GM12875 (cell line): Measurements from ENCODE around the gene KCNJ3.

Source experiments
- H3K4me3 ChIP-seq: one replicate; pipeline ENCODE4 v1.5.1; 2011; ENCODE audit warnings: low read depth, low read length, control low read depth
- TF ChIP-seq, protein P1 (sequence below): IDR thresholded peaks from 2 replicates; pipeline ENCODE4 v1.5.1; 2011; ENCODE audit warnings: low read depth, mild to moderate bottlenecking, control low read depth, inconsistent platforms, low read length, moderate library complexity, borderline replicate concordance; ENCODE audit not compliant: insufficient read depth

Gene KCNJ3

DNA sequence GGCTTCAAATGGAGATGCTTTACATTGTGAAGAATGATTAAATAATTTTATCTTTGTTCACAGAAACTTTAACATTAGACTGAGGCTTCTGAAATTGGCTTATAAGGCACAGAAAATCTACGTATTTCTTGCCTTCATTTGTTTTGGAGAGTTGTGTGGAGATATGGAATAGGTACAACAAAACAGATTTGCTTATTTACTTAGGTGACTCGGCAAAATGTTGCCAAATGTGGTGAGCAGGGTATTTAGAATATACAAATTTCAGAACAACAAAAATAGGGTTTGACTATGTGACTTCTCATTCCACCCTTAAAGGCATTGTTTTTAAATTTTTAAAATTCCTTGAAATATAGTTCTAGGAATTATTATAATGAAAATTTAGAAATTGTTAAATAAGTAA is 134.2 kb downstream of the KCNJ3 start:
- TF ChIP-seq, protein P1, sequence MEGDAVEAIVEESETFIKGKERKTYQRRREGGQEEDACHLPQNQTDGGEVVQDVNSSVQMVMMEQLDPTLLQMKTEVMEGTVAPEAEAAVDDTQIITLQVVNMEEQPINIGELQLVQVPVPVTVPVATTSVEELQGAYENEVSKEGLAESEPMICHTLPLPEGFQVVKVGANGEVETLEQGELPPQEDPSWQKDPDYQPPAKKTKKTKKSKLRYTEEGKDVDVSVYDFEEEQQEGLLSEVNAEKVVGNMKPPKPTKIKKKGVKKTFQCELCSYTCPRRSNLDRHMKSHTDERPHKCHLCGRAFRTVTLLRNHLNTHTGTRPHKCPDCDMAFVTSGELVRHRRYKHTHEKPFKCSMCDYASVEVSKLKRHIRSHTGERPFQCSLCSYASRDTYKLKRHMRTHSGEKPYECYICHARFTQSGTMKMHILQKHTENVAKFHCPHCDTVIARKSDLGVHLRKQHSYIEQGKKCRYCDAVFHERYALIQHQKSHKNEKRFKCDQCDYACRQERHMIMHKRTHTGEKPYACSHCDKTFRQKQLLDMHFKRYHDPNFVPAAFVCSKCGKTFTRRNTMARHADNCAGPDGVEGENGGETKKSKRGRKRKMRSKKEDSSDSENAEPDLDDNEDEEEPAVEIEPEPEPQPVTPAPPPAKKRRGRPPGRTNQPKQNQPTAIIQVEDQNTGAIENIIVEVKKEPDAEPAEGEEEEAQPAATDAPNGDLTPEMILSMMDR: no peak
- H3K4me3 ChIP-seq: no peak overlapping the region

DNA sequence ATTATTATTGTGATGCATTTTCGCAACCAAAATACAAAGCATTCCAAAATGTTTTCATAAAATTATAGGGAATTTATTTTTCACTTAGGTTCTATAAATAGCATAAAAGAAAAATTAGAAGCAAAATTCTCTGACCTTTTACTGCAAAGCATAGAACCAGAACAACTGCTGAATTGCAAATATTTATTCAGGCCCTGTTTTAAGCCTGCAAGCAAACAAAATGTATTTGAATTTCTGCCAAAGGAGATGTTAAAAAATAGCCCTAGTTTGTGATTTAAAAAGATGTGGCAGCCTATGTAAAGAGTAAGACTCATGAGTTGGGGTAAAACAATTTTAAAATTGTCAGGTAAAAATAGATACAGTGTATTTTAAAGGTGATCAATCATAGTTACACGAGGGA is 138.1 kb downstream of the KCNJ3 start:
- H3K4me3 ChIP-seq: no peak overlapping the region
- TF ChIP-seq, protein P1: no peak

DNA sequence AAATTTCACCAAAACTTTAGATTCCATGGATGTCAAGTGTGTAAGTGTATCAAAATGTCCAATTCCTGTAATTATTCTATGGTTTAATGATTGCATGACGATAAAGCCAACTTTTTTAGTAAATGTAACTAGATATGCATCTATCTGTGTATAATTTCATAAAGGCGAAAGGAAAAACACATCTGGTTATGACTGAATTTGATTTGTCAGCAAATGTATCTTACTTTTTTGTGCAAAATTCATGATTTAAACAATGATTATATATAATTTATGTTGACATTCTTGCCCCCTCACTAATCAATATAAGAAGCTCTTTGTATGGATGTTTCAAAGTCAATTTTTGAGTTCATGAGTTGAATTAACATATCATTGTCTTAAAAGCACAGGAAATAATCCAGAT is 138.5 kb downstream of the KCNJ3 start:
- TF ChIP-seq, protein P1: no peak
- no peak overlapping the region for H3K4me3 ChIP-seq

DNA sequence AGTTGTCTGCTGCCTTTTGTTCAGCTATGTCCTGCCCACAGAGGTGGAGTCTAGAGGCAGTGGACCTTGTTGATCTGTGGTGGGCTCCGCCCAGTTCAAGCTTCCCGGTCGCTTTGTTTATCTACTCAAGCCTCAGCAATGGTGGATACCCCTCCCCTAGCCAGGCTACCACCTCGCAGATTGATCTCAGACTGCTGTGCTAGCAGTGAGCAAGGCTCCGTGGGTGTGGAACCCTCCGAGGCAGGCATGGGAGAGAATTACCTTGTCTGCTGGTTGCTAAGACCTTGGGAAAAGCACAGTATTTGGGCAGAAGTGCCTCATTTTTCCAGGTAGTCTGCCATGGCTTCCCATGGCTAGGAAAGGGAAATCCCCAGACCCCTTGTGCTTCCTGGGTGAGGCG is 146.0 kb downstream of the KCNJ3 start:
- H3K4me3 ChIP-seq: no peak overlapping the region
- TF ChIP-seq, protein P1: no peak

DNA sequence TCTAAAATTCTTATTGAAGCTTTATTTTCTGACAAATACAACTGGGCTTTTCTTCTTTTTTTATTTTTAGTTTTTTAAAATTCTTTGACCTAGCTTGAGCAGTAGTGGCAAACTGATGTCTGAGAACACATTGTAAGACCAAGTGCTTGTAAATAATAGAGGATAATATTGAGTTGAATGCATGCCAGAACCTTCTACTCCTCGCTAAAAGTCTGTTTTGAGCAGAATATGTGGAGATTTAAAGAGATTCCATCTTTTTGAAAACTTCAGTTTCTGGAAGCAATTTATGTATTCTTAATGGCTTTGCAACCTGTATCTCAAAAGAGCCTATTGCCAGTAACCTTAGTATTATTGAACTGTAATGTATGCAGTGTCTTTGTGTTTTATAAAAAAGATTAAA is 148.3 kb downstream of the KCNJ3 start:
- no peak overlapping the region for H3K4me3 ChIP-seq
- TF ChIP-seq, protein P1: no peak

DNA sequence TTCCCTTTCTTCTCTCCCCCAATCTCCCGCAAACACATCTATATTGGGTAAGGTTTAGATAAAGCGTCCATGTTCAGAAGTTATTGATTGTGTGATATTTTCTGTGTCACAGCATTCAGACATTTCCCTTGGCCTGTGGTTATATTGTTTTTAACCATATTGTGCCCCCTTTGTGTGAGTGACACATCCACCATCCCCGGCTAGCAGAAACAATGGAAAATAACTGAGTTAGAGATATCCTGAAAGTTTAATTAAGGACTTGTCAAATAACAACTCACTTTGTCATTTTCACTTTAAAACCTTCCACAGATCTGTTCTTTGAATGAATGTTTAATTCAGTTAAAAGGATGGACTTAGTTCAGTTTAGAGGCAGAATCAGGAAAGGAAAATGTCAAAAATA is 151.0 kb downstream of the KCNJ3 start:
- TF ChIP-seq, protein P1: no peak
- no peak overlapping the region for H3K4me3 ChIP-seq

DNA sequence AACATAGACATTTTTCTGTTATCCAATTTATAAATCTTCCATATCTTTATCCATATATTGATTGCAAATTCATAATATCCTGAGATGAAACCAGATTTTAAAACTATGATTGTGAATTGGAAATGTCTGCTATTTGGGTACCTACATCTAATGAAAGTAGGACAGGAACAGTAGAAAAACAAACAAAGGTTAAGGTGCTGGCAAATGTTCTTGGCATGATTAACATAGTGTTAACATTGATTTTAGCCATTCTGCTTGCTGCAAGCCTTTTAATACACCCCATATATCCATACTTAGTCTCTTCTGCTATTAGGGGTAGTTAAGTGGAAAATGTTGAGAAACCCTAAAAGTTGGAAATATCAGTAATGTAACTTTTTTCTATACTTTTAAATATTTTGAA is 152.0 kb downstream of the KCNJ3 start:
- TF ChIP-seq, protein P1: no peak
- H3K4me3 ChIP-seq: no peak overlapping the region
